ENCODE data around the gene STOM.

Gene STOM

DNA sequence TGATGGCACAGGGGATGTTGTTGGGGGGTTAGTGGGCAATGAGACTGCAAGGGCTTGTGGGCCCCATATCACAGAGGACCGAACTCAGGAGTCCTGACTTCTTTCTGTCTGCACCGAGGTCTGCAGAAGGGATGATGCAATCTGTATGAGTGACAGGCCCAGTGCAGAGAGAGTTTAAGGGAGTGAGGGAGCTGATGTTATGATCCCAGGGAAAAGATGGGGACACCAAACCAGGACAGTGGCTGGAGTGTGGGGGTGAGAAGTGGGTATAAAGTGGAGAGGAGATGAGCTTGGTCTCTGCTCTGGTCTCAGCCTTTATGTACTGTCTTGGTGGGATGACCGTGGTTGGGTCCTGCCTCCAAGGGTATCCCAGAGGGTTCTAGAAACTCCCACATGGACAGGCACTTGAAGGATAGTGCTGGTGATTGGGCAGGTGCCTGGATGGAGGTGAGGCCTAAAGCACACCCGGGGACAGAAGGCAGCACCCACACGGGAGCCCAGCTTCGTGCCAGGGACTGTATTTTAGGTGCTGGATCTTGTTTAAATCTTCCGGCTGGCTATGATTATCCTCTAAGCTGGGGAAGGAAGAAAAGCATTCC is 80.2 kb downstream of the STOM start:
- Histone ChIP-seq H3K4me1 (ENCODE audit: control insufficient read depth, insufficient read depth, low read length, poor library complexity, severe bottlenecking) (peaks cover 55% of the 10 kb centered on the region), H3K4me3 (ENCODE audit: extremely low read depth, insufficient read depth, low read length, poor library complexity, severe bottlenecking) (no peak overlapping the region), H3K36me3 (ENCODE audit: control insufficient read depth, insufficient read depth, low read length) (peaks cover 21% of the 10 kb centered on the region), H3K27ac (ENCODE audit: low read depth, low read length, severe bottlenecking) (peak overlapping the region; percentile 95), H3K9me3 (ENCODE audit: control insufficient read depth, low read length) (no peaks in the 10 kb centered on the region)
- WGBS, 2 experiments (ENCODE audit: insufficient coverage in 2 of 2) = 65 to 93% methylated on average over 4 to 5 of the region's 7 CpGs

- Histone ChIP-seq H3K9me3 (ENCODE audit: control insufficient read depth, low read length) (no peaks in the 10 kb centered on the region), H3K27ac (ENCODE audit: low read depth, low read length, severe bottlenecking) (peak overlapping the region; percentile 95), H3K4me1 (ENCODE audit: control insufficient read depth, insufficient read depth, low read length, poor library complexity, severe bottlenecking) (peaks cover 60% of the 10 kb centered on the region), H3K4me3 (ENCODE audit: extremely low read depth, insufficient read depth, low read length, poor library complexity, severe bottlenecking) (no peak overlapping the region), H3K36me3 (ENCODE audit: control insufficient read depth, insufficient read depth, low read length) (peaks cover 24% of the 10 kb centered on the region)
- WGBS, 2 experiments (ENCODE audit: insufficient coverage in 2 of 2) = 27 to 43% methylated on average over 2 to 3 of the region's 10 CpGs
These were observed 80.9 kb downstream of the STOM start for GRCh38 chr9:121289026-121289771.

Data from mesodermal cell (in vitro differentiated cells).